ENCODE measurements around the gene CDH4. TPM values are rescaled to one million over a fixed set of nuclear protein-coding genes. Genes with fewer than 3 reads are reported as not detected.

Gene CDH4
- polyA plus RNA-seq, 4 donors, result 0.09 to 4.1 (median 0.25) TPM

- FAIRE-seq (no peak), DNase-seq (no peak)
- no peaks in the 10 kb centered on the region for H3K4me1 ChIP-seq (ENCODE audit: control insufficient read depth in 3 of 3, insufficient read depth in 2 of 3, low read depth in 1 of 3, low read length in 2 of 3)
- H3K27me3 ChIP-seq (ENCODE audit: control insufficient read depth in 3 of 3, insufficient read depth in 3 of 3, low read length in 3 of 3), result peaks cover 0 to 2% (median 0%) of the 10 kb centered on the region in 3 donors
- WGBS, 3 donors, result 51 to 81% (median 58%) methylated on average over 4 of the region's 4 CpGs
- no peak overlapping the region for H3K27ac ChIP-seq (ENCODE audit: low read depth in 1 of 3, low read length in 2 of 3)
- H3K9me3 ChIP-seq (ENCODE audit: control insufficient read depth in 2 of 2, insufficient read depth in 1 of 2, low read depth in 1 of 2, low read length in 1 of 2), result peaks cover 0 to 4% of the 10 kb centered on the region in 2 donors
- no peaks in the 10 kb centered on the region for H3K36me3 ChIP-seq (ENCODE audit: control insufficient read depth in 3 of 3, insufficient read depth in 2 of 3, low read depth in 1 of 3, low read length in 3 of 3)
- H3K4me3 ChIP-seq (ENCODE audit: low read depth in 1 of 3, low read length in 3 of 3), result no peak overlapping the region
Observed at GRCh38 chr20:61290721-61291120, 38.7 kb downstream of the CDH4 start.

- no peak for DNase-seq
Observed at GRCh38 chr20:61291166-61291829, 39.2 kb downstream of the CDH4 start.

GRCh38 chr20:61292391-61292790 lies 40.3 kb downstream of the CDH4 start:
- Histone ChIP-seq H3K9me3 (ENCODE audit: control insufficient read depth in 2 of 2, insufficient read depth in 1 of 2, low read depth in 1 of 2, low read length in 1 of 2) (peaks cover 0 to 4% of the 10 kb centered on the region in 2 donors), H3K27ac (ENCODE audit: low read depth in 1 of 3, low read length in 2 of 3) (no peak overlapping the region), H3K36me3 (ENCODE audit: control insufficient read depth in 3 of 3, insufficient read depth in 2 of 3, low read depth in 1 of 3, low read length in 3 of 3) (no peaks in the 10 kb centered on the region), H3K4me1 (ENCODE audit: control insufficient read depth in 3 of 3, insufficient read depth in 2 of 3, low read depth in 1 of 3, low read length in 2 of 3) (no peaks in the 10 kb centered on the region), H3K27me3 (ENCODE audit: control insufficient read depth in 3 of 3, insufficient read depth in 3 of 3, low read length in 3 of 3) (peaks cover 0 to 2% (median 0%) of the 10 kb centered on the region in 3 donors), H3K4me3 (ENCODE audit: low read depth in 1 of 3, low read length in 3 of 3) (no peak overlapping the region)
- DNase-seq, result no peak
- WGBS, 3 donors, result 79 to 84% (median 82%) methylated on average over 11 of the region's 11 CpGs
- FAIRE-seq, result no peak

More at GRCh38 chr20:61291166-61291829, 39.2 kb downstream of the CDH4 start:
- Histone ChIP-seq H3K4me1 (ENCODE audit: control insufficient read depth in 3 of 3, insufficient read depth in 2 of 3, low read depth in 1 of 3, low read length in 2 of 3) (no peaks in the 10 kb centered on the region), H3K9me3 (ENCODE audit: control insufficient read depth in 2 of 2, insufficient read depth in 1 of 2, low read depth in 1 of 2, low read length in 1 of 2) (peaks cover 0 to 4% of the 10 kb centered on the region in 2 donors), H3K36me3 (ENCODE audit: control insufficient read depth in 3 of 3, insufficient read depth in 2 of 3, low read depth in 1 of 3, low read length in 3 of 3) (no peaks in the 10 kb centered on the region), H3K4me3 (ENCODE audit: low read depth in 1 of 3, low read length in 3 of 3) (no peak overlapping the region), H3K27me3 (ENCODE audit: control insufficient read depth in 3 of 3, insufficient read depth in 3 of 3, low read length in 3 of 3) (peaks cover 0 to 2% (median 0%) of the 10 kb centered on the region in 3 donors), H3K27ac (ENCODE audit: low read depth in 1 of 3, low read length in 2 of 3) (no peak overlapping the region)
- WGBS, 3 donors, result 86 to 91% (median 87%) methylated on average over 17 of the region's 17 CpGs
- FAIRE-seq, result no peak

GRCh38 chr20:61292821-61293612 lies 41.0 kb downstream of the CDH4 start:
- no peak for FAIRE-seq
- no peak overlapping the region for H3K4me3 ChIP-seq (ENCODE audit: low read depth in 1 of 3, low read length in 3 of 3)
- peaks cover 0 to 4% of the 10 kb centered on the region in 2 donors for H3K9me3 ChIP-seq (ENCODE audit: control insufficient read depth in 2 of 2, insufficient read depth in 1 of 2, low read depth in 1 of 2, low read length in 1 of 2)
- WGBS, 3 donors, result 74 to 83% (median 83%) methylated on average over 19 of the region's 19 CpGs
- H3K36me3 ChIP-seq (ENCODE audit: control insufficient read depth in 3 of 3, insufficient read depth in 2 of 3, low read depth in 1 of 3, low read length in 3 of 3), result no peaks in the 10 kb centered on the region
- peaks cover 0 to 2% (median 0%) of the 10 kb centered on the region in 3 donors for H3K27me3 ChIP-seq (ENCODE audit: control insufficient read depth in 3 of 3, insufficient read depth in 3 of 3, low read length in 3 of 3)
- no peak for DNase-seq
- no peak overlapping the region for H3K27ac ChIP-seq (ENCODE audit: low read depth in 1 of 3, low read length in 2 of 3)
- H3K4me1 ChIP-seq (ENCODE audit: control insufficient read depth in 3 of 3, insufficient read depth in 2 of 3, low read depth in 1 of 3, low read length in 2 of 3), result no peaks in the 10 kb centered on the region

GRCh38 chr20:61293951-61294350 lies 41.9 kb downstream of the CDH4 start:
- Histone ChIP-seq H3K9me3 (ENCODE audit: control insufficient read depth in 2 of 2, insufficient read depth in 1 of 2, low read depth in 1 of 2, low read length in 1 of 2) (peaks cover 0 to 4% of the 10 kb centered on the region in 2 donors), H3K4me1 (ENCODE audit: control insufficient read depth in 3 of 3, insufficient read depth in 2 of 3, low read depth in 1 of 3, low read length in 2 of 3) (no peaks in the 10 kb centered on the region), H3K4me3 (ENCODE audit: low read depth in 1 of 3, low read length in 3 of 3) (no peak overlapping the region), H3K27ac (ENCODE audit: low read depth in 1 of 3, low read length in 2 of 3) (no peak overlapping the region), H3K36me3 (ENCODE audit: control insufficient read depth in 3 of 3, insufficient read depth in 2 of 3, low read depth in 1 of 3, low read length in 3 of 3) (no peaks in the 10 kb centered on the region), H3K27me3 (ENCODE audit: control insufficient read depth in 3 of 3, insufficient read depth in 3 of 3, low read length in 3 of 3) (peaks cover 0 to 2% (median 0%) of the 10 kb centered on the region in 3 donors)
- DNase-seq (no peak), FAIRE-seq (no peak)
- WGBS, 3 donors, result 68 to 82% (median 69%) methylated on average over 12 of the region's 12 CpGs

- H3K4me3 ChIP-seq (ENCODE audit: low read depth in 1 of 3, low read length in 3 of 3), result no peak overlapping the region
- H3K4me1 ChIP-seq (ENCODE audit: control insufficient read depth in 3 of 3, insufficient read depth in 2 of 3, low read depth in 1 of 3, low read length in 2 of 3), result no peaks in the 10 kb centered on the region
- H3K9me3 ChIP-seq (ENCODE audit: control insufficient read depth in 2 of 2, insufficient read depth in 1 of 2, low read depth in 1 of 2, low read length in 1 of 2), result peaks cover 0 to 4% of the 10 kb centered on the region in 2 donors
- DNase-seq, result no peak
- no peaks in the 10 kb centered on the region for H3K27me3 ChIP-seq (ENCODE audit: control insufficient read depth in 3 of 3, insufficient read depth in 3 of 3, low read length in 3 of 3)
- H3K27ac ChIP-seq (ENCODE audit: low read depth in 1 of 3, low read length in 2 of 3), result no peak overlapping the region
- whole genome bisulfite sequencing, 3 donors, result 84 to 88% (median 85%) methylated on average over 13 of the region's 13 CpGs
- no peaks in the 10 kb centered on the region for H3K36me3 ChIP-seq (ENCODE audit: control insufficient read depth in 3 of 3, insufficient read depth in 2 of 3, low read depth in 1 of 3, low read length in 3 of 3)
- no peak for FAIRE-seq
Observed at GRCh38 chr20:61295249-61295648, 43.2 kb downstream of the CDH4 start.

- 69 to 72% (median 70%) methylated on average over 30 to 33 of the region's 33 CpGs for WGBS, 3 donors
- no peaks in the 10 kb centered on the region for H3K4me1 ChIP-seq (ENCODE audit: control insufficient read depth in 3 of 3, insufficient read depth in 2 of 3, low read depth in 1 of 3, low read length in 2 of 3)
- H3K27me3 ChIP-seq (ENCODE audit: control insufficient read depth in 3 of 3, insufficient read depth in 3 of 3, low read length in 3 of 3), result no peaks in the 10 kb centered on the region
- no peak overlapping the region for H3K27ac ChIP-seq (ENCODE audit: low read depth in 1 of 3, low read length in 2 of 3)
- no peak overlapping the region for H3K4me3 ChIP-seq (ENCODE audit: low read depth in 1 of 3, low read length in 3 of 3)
- FAIRE-seq, result no peak
- H3K9me3 ChIP-seq (ENCODE audit: control insufficient read depth in 2 of 2, insufficient read depth in 1 of 2, low read depth in 1 of 2, low read length in 1 of 2), result no peaks in the 10 kb centered on the region
- no peak for DNase-seq
- H3K36me3 ChIP-seq (ENCODE audit: control insufficient read depth in 3 of 3, insufficient read depth in 2 of 3, low read depth in 1 of 3, low read length in 3 of 3), result no peaks in the 10 kb centered on the region
Observed at GRCh38 chr20:61295682-61296628, 43.9 kb downstream of the CDH4 start.

- no peaks in the 10 kb centered on the region for H3K4me1 ChIP-seq (ENCODE audit: control insufficient read depth in 3 of 3, insufficient read depth in 2 of 3, low read depth in 1 of 3, low read length in 2 of 3)
- no peaks in the 10 kb centered on the region for H3K9me3 ChIP-seq (ENCODE audit: control insufficient read depth in 2 of 2, insufficient read depth in 1 of 2, low read depth in 1 of 2, low read length in 1 of 2)
- no peaks in the 10 kb centered on the region for H3K27me3 ChIP-seq (ENCODE audit: control insufficient read depth in 3 of 3, insufficient read depth in 3 of 3, low read length in 3 of 3)
- DNase-seq (no peak), FAIRE-seq (no peak)
- 79 to 85% (median 79%) methylated on average over 14 of the region's 14 CpGs for WGBS, 3 donors
- no peaks in the 10 kb centered on the region for H3K36me3 ChIP-seq (ENCODE audit: control insufficient read depth in 3 of 3, insufficient read depth in 2 of 3, low read depth in 1 of 3, low read length in 3 of 3)
- H3K27ac ChIP-seq (ENCODE audit: low read depth in 1 of 3, low read length in 2 of 3), result no peak overlapping the region
- no peak overlapping the region for H3K4me3 ChIP-seq (ENCODE audit: low read depth in 1 of 3, low read length in 3 of 3)
Observed at GRCh38 chr20:61296629-61297019, 44.6 kb downstream of the CDH4 start.
